GM19193 (cell line): ENCODE data around the gene HNRNPK.

Experiments
- POLR2A ChIP-seq: IDR thresholded peaks from 4 replicates; pipeline ENCODE4 v1.6.1; 2011; ENCODE audit not compliant: insufficient read depth, insufficient read length; ENCODE audit errors: extremely low read depth

HNRNPK gene

GRCh38 chr9:83920927-83921707 is 58.9 kb downstream of the HNRNPK start, which contains the start of gene KIF27:
Gene KIF27, minus strand, starts transcription at chr9:83921432. Its CDS starts 5,841 bp downstream, at chr9:83915591.
- TF ChIP-seq POLR2A = peak; percentile 93

- TF ChIP-seq POLR2A = no peak
These were observed 59.5 kb downstream of the HNRNPK start for GRCh38 chr9:83920469-83920926.

GRCh38 chr9:83919111-83919510 is 60.9 kb downstream of the HNRNPK start:
- TF ChIP-seq POLR2A = no peak
